ENCODE results near the gene EXO1. TPM values are rescaled to one million over a fixed set of nuclear protein-coding genes. Genes with fewer than 3 reads are reported as not detected.

EXO1 gene
- polyA plus RNA-seq, 1 donor (not counting 4 experiments of a cell fraction or from before 2014, with no cell fraction given), result 5.4 TPM

DNA sequence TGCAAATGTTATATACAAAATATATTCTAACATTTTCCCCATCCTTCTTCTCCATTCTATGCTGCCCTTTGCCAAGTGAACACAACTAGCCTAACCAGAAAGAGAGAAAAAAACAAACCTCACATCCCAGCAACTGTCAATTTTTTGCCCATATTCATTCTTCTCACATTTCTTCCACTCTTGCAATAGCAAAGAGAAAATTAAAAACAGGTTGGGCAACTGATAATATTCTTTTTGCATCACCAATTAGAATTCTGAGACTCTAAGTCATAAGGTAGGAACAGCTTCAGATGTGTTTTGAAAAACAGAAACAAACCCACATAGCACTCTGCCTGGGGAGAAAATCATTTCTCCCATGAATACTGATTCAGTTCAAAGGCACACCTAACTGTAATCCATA is 25.2 kb upstream of the EXO1 start:
- dilution Hi-C loops (cut with MboI; ENCODE audit: extremely low pct_ligation_motif_present, low sequenced_read_pairs), result no loop called here
- Histone ChIP-seq H2AFZ (ENCODE audit: control insufficient read depth, low read length) (no peak overlapping the region), H4K20me1 (ENCODE audit: control insufficient read depth, extremely low read depth, insufficient read depth, low read length) (no peaks in the 10 kb centered on the region), H3K36me3 (ENCODE audit: control insufficient read depth in 2 of 2, extremely low read depth in 1 of 2, insufficient read depth in 2 of 2, low read length in 2 of 2) (no peaks in the 10 kb centered on the region), H3K9me3 (ENCODE audit: control insufficient read depth, low read depth, low read length) (no peaks in the 10 kb centered on the region), H3K79me2 (ENCODE audit: control insufficient read depth, insufficient read depth, low read length) (no peaks in the 10 kb centered on the region), H3K4me1 (ENCODE audit: control insufficient read depth, extremely low read depth, insufficient read depth, low read length) (no peaks in the 10 kb centered on the region), H3K27me3 (ENCODE audit: control insufficient read depth, extremely low read depth, insufficient read depth, low read length) (no peaks in the 10 kb centered on the region), H3K4me3 (ENCODE audit: control insufficient read depth in 2 of 3, extremely low read depth in 1 of 3, insufficient read depth in 2 of 3, low read depth in 1 of 3, low read length in 3 of 3) (no peak overlapping the region), H3K4me2 (ENCODE audit: control insufficient read depth, extremely low read depth, insufficient read depth, low read depth, low read length) (no peak overlapping the region), H3K9me1 (ENCODE audit: control insufficient read depth, extremely low read depth, insufficient read depth, low read length) (no peaks in the 10 kb centered on the region), H3K9ac (ENCODE audit: control insufficient read depth, extremely low read depth, insufficient read depth, low read length) (no peak overlapping the region), H3K27ac (ENCODE audit: control insufficient read depth, insufficient read depth, low read length) (no peak overlapping the region)
- no peak for TF ChIP-seq EZH2 (IDR thresholded peaks at IDR 0.05; ENCODE audit: low read length)
- TF ChIP-seq, protein P1, sequence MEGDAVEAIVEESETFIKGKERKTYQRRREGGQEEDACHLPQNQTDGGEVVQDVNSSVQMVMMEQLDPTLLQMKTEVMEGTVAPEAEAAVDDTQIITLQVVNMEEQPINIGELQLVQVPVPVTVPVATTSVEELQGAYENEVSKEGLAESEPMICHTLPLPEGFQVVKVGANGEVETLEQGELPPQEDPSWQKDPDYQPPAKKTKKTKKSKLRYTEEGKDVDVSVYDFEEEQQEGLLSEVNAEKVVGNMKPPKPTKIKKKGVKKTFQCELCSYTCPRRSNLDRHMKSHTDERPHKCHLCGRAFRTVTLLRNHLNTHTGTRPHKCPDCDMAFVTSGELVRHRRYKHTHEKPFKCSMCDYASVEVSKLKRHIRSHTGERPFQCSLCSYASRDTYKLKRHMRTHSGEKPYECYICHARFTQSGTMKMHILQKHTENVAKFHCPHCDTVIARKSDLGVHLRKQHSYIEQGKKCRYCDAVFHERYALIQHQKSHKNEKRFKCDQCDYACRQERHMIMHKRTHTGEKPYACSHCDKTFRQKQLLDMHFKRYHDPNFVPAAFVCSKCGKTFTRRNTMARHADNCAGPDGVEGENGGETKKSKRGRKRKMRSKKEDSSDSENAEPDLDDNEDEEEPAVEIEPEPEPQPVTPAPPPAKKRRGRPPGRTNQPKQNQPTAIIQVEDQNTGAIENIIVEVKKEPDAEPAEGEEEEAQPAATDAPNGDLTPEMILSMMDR (optimal IDR thresholded peaks at IDR 0.05 in 1 of 3, IDR thresholded peaks at IDR 0.05 in 1 of 3, conservative IDR thresholded peaks at IDR 0.05 in 1 of 3; ENCODE audit: extremely low read depth in 1 of 3, insufficient read depth in 2 of 3, low read length in 3 of 3), result no peak
- FAIRE-seq (no peak), DNase-seq (ENCODE audit: low read depth, low spot score) (no peak)

DNA sequence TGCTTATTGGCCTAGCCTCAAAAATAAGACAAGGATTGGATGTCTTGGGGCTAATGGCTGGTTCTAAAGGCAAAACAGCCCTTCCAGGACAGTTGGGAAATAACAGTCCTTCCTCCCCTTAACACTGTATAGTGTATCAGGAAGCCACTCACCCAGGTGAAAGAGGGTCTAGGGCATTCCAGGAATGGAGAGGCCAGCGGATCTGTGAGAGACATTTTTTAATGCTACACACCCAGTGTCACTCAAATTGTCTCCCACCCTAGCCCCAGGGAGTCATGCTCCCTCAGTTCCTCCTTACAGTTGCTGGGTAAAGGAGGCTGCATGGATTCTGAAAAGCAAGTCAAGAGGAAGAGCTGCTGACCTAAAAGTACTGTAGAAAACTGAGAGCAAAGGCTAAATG is 24.1 kb upstream of the EXO1 start:
- H3K4me3 ChIP-seq (ENCODE audit: control insufficient read depth in 2 of 3, extremely low read depth in 1 of 3, insufficient read depth in 2 of 3, low read depth in 1 of 3, low read length in 3 of 3), result no peak overlapping the region
- H3K9ac ChIP-seq (ENCODE audit: control insufficient read depth, extremely low read depth, insufficient read depth, low read length), result no peak overlapping the region
- no peaks in the 10 kb centered on the region for H4K20me1 ChIP-seq (ENCODE audit: control insufficient read depth, extremely low read depth, insufficient read depth, low read length)
- dilution Hi-C loops (cut with MboI; ENCODE audit: extremely low pct_ligation_motif_present, low sequenced_read_pairs), result no loop called here
- TF ChIP-seq, protein P1 (optimal IDR thresholded peaks at IDR 0.05 in 1 of 3, IDR thresholded peaks at IDR 0.05 in 1 of 3, conservative IDR thresholded peaks at IDR 0.05 in 1 of 3; ENCODE audit: extremely low read depth in 1 of 3, insufficient read depth in 2 of 3, low read length in 3 of 3), result no peak
- no peak for TF ChIP-seq EZH2 (IDR thresholded peaks at IDR 0.05; ENCODE audit: low read length)
- peak overlapping the region; percentile 41 for H2AFZ ChIP-seq (ENCODE audit: control insufficient read depth, low read length)
- H3K9me3 ChIP-seq (ENCODE audit: control insufficient read depth, low read depth, low read length), result no peaks in the 10 kb centered on the region
- peaks cover 6% of the 10 kb centered on the region for H3K4me1 ChIP-seq (ENCODE audit: control insufficient read depth, extremely low read depth, insufficient read depth, low read length)
- H3K9me1 ChIP-seq (ENCODE audit: control insufficient read depth, extremely low read depth, insufficient read depth, low read length), result no peaks in the 10 kb centered on the region
- DNase-seq (ENCODE audit: low read depth, low spot score) (no peak), FAIRE-seq (no peak)
- H3K27me3 ChIP-seq (ENCODE audit: control insufficient read depth, extremely low read depth, insufficient read depth, low read length), result no peaks in the 10 kb centered on the region
- H3K79me2 ChIP-seq (ENCODE audit: control insufficient read depth, insufficient read depth, low read length), result no peaks in the 10 kb centered on the region
- H3K36me3 ChIP-seq (ENCODE audit: control insufficient read depth in 2 of 2, extremely low read depth in 1 of 2, insufficient read depth in 2 of 2, low read length in 2 of 2), result no peaks in the 10 kb centered on the region
- H3K4me2 ChIP-seq (ENCODE audit: control insufficient read depth, extremely low read depth, insufficient read depth, low read depth, low read length), result no peak overlapping the region
- H3K27ac ChIP-seq (ENCODE audit: control insufficient read depth, insufficient read depth, low read length), result no peak overlapping the region

All from keratinocyte (primary cell).